Esophagus squamous epithelium (tissue), 5 donors: ENCODE data around the gene CCDC8. TPM values are rescaled to one million over a fixed set of nuclear protein-coding genes. Genes with fewer than 3 reads are reported as not detected.
"Not testable (repeated sequence)": the region's sequence is repeated elsewhere in the genome, so short reads cannot be mapped to it uniquely, and the experiment has no call there.

Source experiments
- DNase-seq: peaks from one replicate; lab custom pipeline; 2025; lab: John Stamatoyannopoulos, UW
- H3K27ac ChIP-seq, 4 donors: fragments of 200-600 bp; sonication (generic); one replicate each; pipeline ENCODE4 v1.5.1; 2016 to 2019; ENCODE audit warnings: mild to moderate bottlenecking in 1 of 4
- H3K27me3 ChIP-seq, 4 donors: fragments of 200-600 bp; sonication (generic); 1 replicate in 3 of 4; 2 replicates in 1 of 4; pipeline versions ENCODE4 v1.5.1 to v1.6.0; 2017 to 2021; ENCODE audit warnings: antibody characterized with exemption in 1 of 4
- H3K36me3 ChIP-seq, 3 donors: fragments of 200-600 bp; sonication (generic); one replicate each; pipeline ENCODE4 v1.5.1; 2016 to 2019
- H3K4me1 ChIP-seq, 3 donors: fragments of 200-600 bp; sonication (generic); one replicate each; pipeline ENCODE4 v1.5.1; 2017 to 2019
- H3K4me3 ChIP-seq, 4 donors: fragments of 200-600 bp; sonication (generic); 1 replicate in 3 of 4; 2 replicates in 1 of 4; pipeline ENCODE4 v1.5.1; 2016 to 2019; ENCODE audit warnings: mild to moderate bottlenecking in 2 of 4, moderate library complexity in 1 of 4
- H3K9me3 ChIP-seq, 3 donors: fragments of 200-600 bp; sonication (generic); one replicate each; pipeline ENCODE4 v1.5.1; 2016 to 2019
- CTCF ChIP-seq, 6 experiments: fragments of 450-650 bp in 4 of 6; fragments of 200-600 bp in 2 of 6; sonication (generic) in 2 of 6; IDR thresholded peaks; one replicate each; pipeline ENCODE4 v1.5.1; 2016 to 2019; ENCODE audit warnings: antibody characterized with exemption in 6 of 6, mild to moderate bottlenecking in 4 of 6, moderate library complexity in 4 of 6
- POLR2A ChIP-seq, 4 donors: fragments of 450-650 bp; IDR thresholded peaks; one replicate each; pipeline ENCODE4 v1.6.1; 2017; ENCODE audit warnings: antibody characterized with exemption in 4 of 4, mild to moderate bottlenecking in 4 of 4, moderate library complexity in 3 of 4
- whole genome bisulfite sequencing, 2 donors: methylation state at CpG; one replicate each; pipeline ENCODE4 v1.1.5; 2018; 5-methylcytosine and 5-hydroxymethylcytosine counted together
- intact Hi-C: fragments of 100-400 bp; cut with DNase I; formaldehyde crosslinking; loops from one replicate; pipeline ENCODE4 v1.15.0; 2022
- total RNA-seq, 4 donors: library from RNA; depleted of rRNA; stranded (reverse); fragments of >200 nt; gene quantifications; one replicate each; pipeline ENCODE4 v1.1.0, GENCODE V29; 2016
- donor health status: DM: yes; HTN: yes; CAD: no.

The CCDC8 gene
- total RNA-seq, 4 donors from 2014 or later = 0.53 to 1.7 (median 0.62) TPM

- Histone ChIP-seq H3K4me1 (peaks cover 30 to 68% (median 36%) of the 10 kb centered on the region in 3 donors), H3K27me3 (no peaks in the 10 kb centered on the region), H3K4me3 (no peak overlapping the region), H3K36me3 (peaks cover 10 to 60% (median 13%) of the 10 kb centered on the region in 3 donors), H3K27ac (no peak overlapping the region), H3K9me3 (no peaks in the 10 kb centered on the region)
- TF ChIP-seq POLR2A (IDR thresholded peaks at IDR 0.05) = no peak
- no peak for TF ChIP-seq CTCF (IDR thresholded peaks at IDR 0.05)
- intact Hi-C loops = no loop called here
- DNase-seq = no peak
- WGBS, 2 donors = 87 to 89% methylated on average over 10 to 17 of the region's 20 CpGs
These were observed 36.9 kb downstream of the CCDC8 start for GRCh38 chr19:46376241-46377153.

- Histone ChIP-seq H3K4me1 (peaks cover 38 to 76% (median 41%) of the 10 kb centered on the region in 3 donors), H3K36me3 (peaks cover 10 to 51% (median 13%) of the 10 kb centered on the region in 3 donors)
- H3K9me3 ChIP-seq, H3K27me3 ChIP-seq, DNase-seq, H3K27ac ChIP-seq, H3K4me3 ChIP-seq, intact Hi-C loops: not testable (repeated sequence)
- WGBS, 2 donors = 66 to 96% methylated on average over 3 to 8 of the region's 22 CpGs
These were observed 37.8 kb downstream of the CCDC8 start for GRCh38 chr19:46375476-46376067.

- Histone ChIP-seq H3K9me3 (no peaks in the 10 kb centered on the region), H3K4me3 (no peak overlapping the region), H3K36me3 (peaks cover 10 to 43% (median 13%) of the 10 kb centered on the region in 3 donors), H3K27ac (peak overlapping the region; percentile 84 to 93 (median 88)), H3K27me3 (no peaks in the 10 kb centered on the region), H3K4me1 (peaks cover 38 to 80% (median 45%) of the 10 kb centered on the region in 3 donors)
- TF ChIP-seq CTCF (IDR thresholded peaks at IDR 0.05) = no peak
- no peak for TF ChIP-seq POLR2A (IDR thresholded peaks at IDR 0.05)
- 84% methylated on average over 6 to 13 of the region's 21 CpGs for WGBS, 2 donors
- intact Hi-C loops = no loop called here
- DNase-seq = no peak
These were observed 38.6 kb downstream of the CCDC8 start for GRCh38 chr19:46374536-46375475.

GRCh38 chr19:46373491-46374359 is 39.6 kb downstream of the CCDC8 start:
- DNase-seq = peak; percentile 31
- intact Hi-C loops = no loop called here
- Histone ChIP-seq H3K4me3 (peak overlapping the region in 1 of 4 donors; percentile 37), H3K27me3 (no peaks in the 10 kb centered on the region), H3K4me1 (peaks cover 38 to 80% (median 45%) of the 10 kb centered on the region in 3 donors), H3K36me3 (peaks cover 10 to 37% (median 13%) of the 10 kb centered on the region in 3 donors), H3K27ac (peak overlapping the region; percentile 84 to 93 (median 88)), H3K9me3 (no peaks in the 10 kb centered on the region)
- TF ChIP-seq CTCF (IDR thresholded peaks at IDR 0.05) (peak in 3 of 6 experiments; percentile 6 to 24 (median 6)), POLR2A (IDR thresholded peaks at IDR 0.05) (no peak)
- 24 to 38% methylated on average over 7 of the region's 17 CpGs for WGBS, 2 donors
